ENCODE data around the gene UPF2. TPM values are rescaled to one million over a fixed set of nuclear protein-coding genes. Genes with fewer than 3 reads are reported as not detected.
"Not testable (repeated sequence)": the region's sequence is repeated elsewhere in the genome, so short reads cannot be mapped to it uniquely, and the experiment has no call there.

UPF2 gene
- total RNA-seq, 3 donors from 2014 or later (not counting 1 experiment from before 2014, with no cell fraction given): 29.3 to 33.2 (median 30.1) TPM

DNA sequence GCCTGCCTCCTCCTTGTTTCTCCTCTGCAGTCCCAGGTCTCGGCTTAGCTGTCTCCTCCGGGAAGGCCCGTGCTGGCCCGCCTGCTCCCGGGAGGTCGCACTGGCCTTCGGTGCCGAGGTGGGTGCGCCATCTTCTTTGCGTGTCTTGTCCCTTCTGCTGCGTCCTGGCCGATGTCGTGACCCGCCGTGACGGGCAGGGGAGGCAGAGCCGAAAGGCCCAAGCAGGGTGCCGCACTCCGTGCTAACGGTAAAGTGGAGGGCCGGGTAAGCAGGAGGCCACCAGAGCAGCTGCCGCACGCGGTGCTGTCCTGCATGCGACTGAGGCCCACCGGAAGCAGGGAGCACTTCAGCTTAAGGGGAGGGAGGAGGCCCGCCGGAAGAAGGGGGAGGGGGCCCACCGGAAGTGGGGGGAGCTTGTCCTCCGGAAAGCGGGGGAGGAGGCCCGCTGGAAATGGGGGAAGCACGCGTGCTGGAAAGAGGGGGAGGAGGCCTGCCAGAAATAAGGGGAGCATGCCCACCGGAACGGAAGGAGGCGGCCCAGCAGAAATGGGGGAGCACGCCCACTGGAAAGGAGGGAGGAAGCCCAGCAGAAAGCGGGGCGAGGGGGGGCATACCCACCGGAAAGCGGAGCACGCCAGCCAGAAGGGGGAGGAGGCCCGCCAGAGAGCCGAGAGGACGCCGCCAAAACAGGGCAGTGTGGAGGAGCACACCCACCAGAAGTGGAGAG, 148.1 kb downstream of the UPF2 start:
- Histone ChIP-seq H3K9me3 (ENCODE audit: control insufficient read depth, insufficient read depth, low read length) (no peaks in the 10 kb centered on the region), H3K27me3 (ENCODE audit: control insufficient read depth, insufficient read depth, low read length) (no peaks in the 10 kb centered on the region), H3K4me3 (ENCODE audit: low read length) (no peak overlapping the region), H3K4me1 (ENCODE audit: control insufficient read depth, insufficient read depth, low read length) (no peaks in the 10 kb centered on the region), H3K27ac (ENCODE audit: low read length) (no peak overlapping the region), H3K36me3 (ENCODE audit: control insufficient read depth, insufficient read depth, low read length) (no peaks in the 10 kb centered on the region)
- no peak for DNase-seq
- H3K27me3 Mint-ChIP-seq (ENCODE audit: low read depth in 2 of 2): no peaks in the 10 kb centered on the region
- H3K9me3 Mint-ChIP-seq: no peaks in the 10 kb centered on the region
- WGBS (ENCODE audit: insufficient coverage): 93% methylated on average over 47 of the region's 47 CpGs
- no peaks in the 10 kb centered on the region for H3K36me3 Mint-ChIP-seq
- intact Hi-C loops (cut with micrococcal nuclease): no loop called here
- TF ChIP-seq, protein P1, sequence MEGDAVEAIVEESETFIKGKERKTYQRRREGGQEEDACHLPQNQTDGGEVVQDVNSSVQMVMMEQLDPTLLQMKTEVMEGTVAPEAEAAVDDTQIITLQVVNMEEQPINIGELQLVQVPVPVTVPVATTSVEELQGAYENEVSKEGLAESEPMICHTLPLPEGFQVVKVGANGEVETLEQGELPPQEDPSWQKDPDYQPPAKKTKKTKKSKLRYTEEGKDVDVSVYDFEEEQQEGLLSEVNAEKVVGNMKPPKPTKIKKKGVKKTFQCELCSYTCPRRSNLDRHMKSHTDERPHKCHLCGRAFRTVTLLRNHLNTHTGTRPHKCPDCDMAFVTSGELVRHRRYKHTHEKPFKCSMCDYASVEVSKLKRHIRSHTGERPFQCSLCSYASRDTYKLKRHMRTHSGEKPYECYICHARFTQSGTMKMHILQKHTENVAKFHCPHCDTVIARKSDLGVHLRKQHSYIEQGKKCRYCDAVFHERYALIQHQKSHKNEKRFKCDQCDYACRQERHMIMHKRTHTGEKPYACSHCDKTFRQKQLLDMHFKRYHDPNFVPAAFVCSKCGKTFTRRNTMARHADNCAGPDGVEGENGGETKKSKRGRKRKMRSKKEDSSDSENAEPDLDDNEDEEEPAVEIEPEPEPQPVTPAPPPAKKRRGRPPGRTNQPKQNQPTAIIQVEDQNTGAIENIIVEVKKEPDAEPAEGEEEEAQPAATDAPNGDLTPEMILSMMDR (IDR thresholded peaks at IDR 0.05): no peak
- no peaks in the 10 kb centered on the region for H3K4me1 Mint-ChIP-seq
- H3K27ac Mint-ChIP-seq: no peak overlapping the region
- H3K4me3 Mint-ChIP-seq: no peak overlapping the region
- no peak for ATAC-seq

DNA sequence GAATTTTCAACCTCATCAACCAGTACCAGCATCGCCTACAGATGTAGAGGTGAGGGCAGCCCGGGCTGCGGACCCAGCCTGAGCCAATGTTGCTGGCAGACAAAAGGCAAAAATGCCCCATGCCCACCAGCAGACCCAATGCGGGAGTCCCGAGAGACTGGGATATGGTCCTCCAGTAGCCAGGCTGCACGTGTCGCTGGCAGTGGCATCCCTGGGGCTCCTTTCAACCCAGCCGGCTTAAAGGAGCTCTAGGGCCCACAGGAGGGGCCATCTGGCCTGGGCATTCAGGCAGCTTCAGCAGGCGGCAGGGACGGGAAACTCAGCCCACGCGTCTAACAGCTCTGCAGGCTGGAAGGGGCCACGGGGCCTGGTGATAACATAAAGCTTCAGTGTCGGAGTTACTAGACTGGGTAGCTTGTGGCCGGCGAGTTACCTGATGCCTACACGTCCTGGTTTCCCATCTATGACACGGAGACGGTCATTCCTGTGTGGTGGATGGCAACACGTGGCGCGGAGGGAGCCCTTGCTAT, 148.8 kb downstream of the UPF2 start:
- Mint-ChIP-seq H3K4me3 (no peak overlapping the region), H3K9me3 (no peaks in the 10 kb centered on the region)

DNA sequence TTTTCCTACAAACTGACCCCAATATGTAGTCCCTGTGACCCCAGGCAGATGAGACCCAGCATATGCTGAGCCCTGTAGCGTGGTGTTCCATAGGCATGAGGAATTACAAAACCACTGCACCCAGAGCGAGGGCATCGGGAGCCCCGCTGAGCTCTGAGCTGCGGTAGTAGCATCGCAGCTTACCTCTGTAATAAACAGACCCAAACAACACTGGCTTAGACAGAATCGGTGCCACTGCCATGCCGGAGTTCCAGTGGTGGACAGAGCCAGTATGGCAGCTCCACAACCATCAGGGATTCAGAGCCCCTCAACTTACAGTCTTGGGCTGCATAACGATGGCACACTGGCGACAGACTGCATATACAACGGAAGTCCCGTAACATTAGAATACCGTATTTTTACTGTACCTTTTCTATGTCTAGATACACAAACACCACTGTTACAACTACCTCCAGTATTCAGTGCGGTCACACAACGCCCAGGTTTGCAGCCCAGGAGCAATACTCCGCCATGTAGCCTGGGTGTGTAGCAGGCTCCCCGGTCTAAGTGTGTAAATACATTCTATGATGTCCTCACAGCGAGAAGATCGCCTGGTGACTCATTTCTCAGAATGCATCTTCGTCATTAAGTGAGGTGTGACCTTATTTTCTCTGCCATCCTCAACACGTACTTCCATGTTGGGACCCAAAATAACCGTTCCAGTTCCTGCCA, 150.7 kb downstream of the UPF2 start:
- Histone ChIP-seq H3K4me3 (ENCODE audit: low read length) (no peak overlapping the region), H3K27me3 (ENCODE audit: control insufficient read depth, insufficient read depth, low read length) (no peaks in the 10 kb centered on the region), H3K9me3 (ENCODE audit: control insufficient read depth, insufficient read depth, low read length) (no peaks in the 10 kb centered on the region), H3K36me3 (ENCODE audit: control insufficient read depth, insufficient read depth, low read length) (no peaks in the 10 kb centered on the region), H3K4me1 (ENCODE audit: control insufficient read depth, insufficient read depth, low read length) (no peaks in the 10 kb centered on the region), H3K27ac (ENCODE audit: low read length) (no peak overlapping the region)
- DNase-seq: no peak
- H3K4me3 Mint-ChIP-seq: no peak overlapping the region
- intact Hi-C loops (cut with micrococcal nuclease): no loop called here
- TF ChIP-seq, protein P1 (IDR thresholded peaks at IDR 0.05): no peak
- no peaks in the 10 kb centered on the region for H3K4me1 Mint-ChIP-seq
- no peaks in the 10 kb centered on the region for H3K9me3 Mint-ChIP-seq
- no peaks in the 10 kb centered on the region for H3K27me3 Mint-ChIP-seq (ENCODE audit: low read depth in 2 of 2)
- H3K27ac Mint-ChIP-seq: no peak overlapping the region
- no peaks in the 10 kb centered on the region for H3K36me3 Mint-ChIP-seq
- no peak for ATAC-seq
- WGBS (ENCODE audit: insufficient coverage): 94% methylated on average over 22 of the region's 22 CpGs

More for the DNA sequence above, 148.8 kb downstream of the UPF2 start:
- intact Hi-C loops (cut with micrococcal nuclease): no loop called here
- Mint-ChIP-seq H3K36me3 (no peaks in the 10 kb centered on the region), H3K27ac (no peak overlapping the region), H3K4me1 (no peaks in the 10 kb centered on the region), H3K27me3 (ENCODE audit: low read depth in 2 of 2) (no peaks in the 10 kb centered on the region)
- no peak overlapping the region for H3K4me3 ChIP-seq (ENCODE audit: low read length)
- 89% methylated on average over 22 of the region's 22 CpGs for WGBS (ENCODE audit: insufficient coverage)
- TF ChIP-seq, protein P1 (IDR thresholded peaks at IDR 0.05): no peak
- no peaks in the 10 kb centered on the region for H3K4me1 ChIP-seq (ENCODE audit: control insufficient read depth, insufficient read depth, low read length)
- H3K27ac ChIP-seq (ENCODE audit: low read length): no peak overlapping the region
- H3K36me3 ChIP-seq (ENCODE audit: control insufficient read depth, insufficient read depth, low read length): no peaks in the 10 kb centered on the region
- ATAC-seq (no peak), DNase-seq (no peak)
- no peaks in the 10 kb centered on the region for H3K27me3 ChIP-seq (ENCODE audit: control insufficient read depth, insufficient read depth, low read length)
- H3K9me3 ChIP-seq (ENCODE audit: control insufficient read depth, insufficient read depth, low read length): no peaks in the 10 kb centered on the region

DNA sequence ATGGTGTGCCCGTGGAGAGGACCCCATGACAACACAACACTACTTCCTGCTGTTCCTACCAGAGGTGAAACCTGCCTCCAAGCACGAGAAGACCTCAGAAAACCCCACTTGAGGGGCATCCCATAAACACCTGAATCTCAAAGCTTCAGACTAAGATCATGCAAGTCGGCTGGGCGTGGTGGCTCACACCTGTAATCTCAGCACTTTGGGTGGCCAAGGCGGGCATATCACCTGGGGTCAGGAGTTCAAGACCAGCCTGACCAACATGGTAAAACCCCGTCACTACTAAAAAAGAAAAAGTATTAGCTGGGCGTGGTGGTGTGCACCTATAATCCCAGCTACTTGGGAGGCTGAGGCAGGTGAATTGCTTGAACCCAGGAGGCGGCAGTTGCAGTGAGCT, 153.3 kb downstream of the UPF2 start:
- not testable (repeated sequence) for ATAC-seq

More for the DNA sequence above, 153.3 kb downstream of the UPF2 start:
- intact Hi-C loops (cut with micrococcal nuclease); H3K4me3 ChIP-seq (ENCODE audit: low read length); H3K27me3 Mint-ChIP-seq (ENCODE audit: low read depth in 2 of 2); H3K9me3 Mint-ChIP-seq; H3K27me3 ChIP-seq (ENCODE audit: control insufficient read depth, insufficient read depth, low read length); H3K27ac ChIP-seq (ENCODE audit: low read length); H3K4me1 ChIP-seq (ENCODE audit: control insufficient read depth, insufficient read depth, low read length); H3K4me3 Mint-ChIP-seq; H3K27ac Mint-ChIP-seq; H3K36me3 ChIP-seq (ENCODE audit: control insufficient read depth, insufficient read depth, low read length); H3K9me3 ChIP-seq (ENCODE audit: control insufficient read depth, insufficient read depth, low read length); H3K4me1 Mint-ChIP-seq; DNase-seq; H3K36me3 Mint-ChIP-seq: not testable (repeated sequence)
- 88% methylated on average over 8 of the region's 8 CpGs for WGBS (ENCODE audit: insufficient coverage)
